Left hindlimb (tissue), 1 donor: ENCODE data around the gene ZNF92.
"Not testable (repeated sequence)": the region's sequence is repeated elsewhere in the genome, so short reads cannot be mapped to it uniquely, and the experiment has no call there.

ENCODE experiments used
- DNase-seq: peaks from one replicate; pipeline ENCODE4 v3.0.0-alpha.2; 2018

Gene ZNF92

GRCh38 chr7:65429642-65430343 lies 56.1 kb downstream of the ZNF92 start:
- DNase-seq = no peak

GRCh38 chr7:65430344-65431186 lies 56.9 kb downstream of the ZNF92 start:
- DNase-seq = no peak

DNA sequence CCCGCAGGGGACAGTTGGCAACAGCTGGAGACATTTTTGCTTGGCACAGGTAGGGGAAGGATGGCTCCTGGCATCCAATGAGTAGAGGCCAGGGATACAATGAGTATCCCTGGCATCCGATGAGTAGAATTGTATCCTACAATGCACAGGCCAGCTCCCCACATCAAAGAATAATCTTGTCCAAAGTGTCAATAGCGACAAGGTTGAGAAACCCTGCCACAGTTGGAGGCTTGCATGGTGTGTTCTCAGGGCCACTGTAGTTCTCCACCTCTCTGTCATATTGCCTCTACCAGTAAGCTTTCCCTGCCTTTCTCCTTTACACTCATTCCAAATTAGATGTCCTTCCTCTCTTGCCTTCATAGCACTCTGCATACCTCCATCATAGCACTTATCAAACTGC lies 60.7 kb downstream of the ZNF92 start:
- DNase-seq = no peak

DNA sequence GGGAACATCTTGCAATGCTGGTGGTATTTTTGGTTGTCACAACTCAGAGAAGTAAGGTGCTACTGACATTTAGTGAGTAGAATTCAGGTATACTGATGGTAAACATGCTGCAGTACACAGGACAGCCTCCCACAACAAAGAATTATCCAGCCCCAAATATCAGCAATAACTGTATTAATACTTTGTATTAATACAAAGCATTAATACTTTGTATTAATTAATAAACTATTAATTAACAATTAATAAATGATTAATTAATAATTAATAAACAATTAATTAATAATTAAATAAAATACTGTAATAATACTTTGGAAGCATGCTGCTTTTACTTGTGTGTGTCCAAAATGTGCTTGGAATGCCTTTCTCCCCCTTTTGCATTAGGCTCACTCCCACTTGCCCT lies 62.5 kb downstream of the ZNF92 start:
- no peak for DNase-seq

DNA sequence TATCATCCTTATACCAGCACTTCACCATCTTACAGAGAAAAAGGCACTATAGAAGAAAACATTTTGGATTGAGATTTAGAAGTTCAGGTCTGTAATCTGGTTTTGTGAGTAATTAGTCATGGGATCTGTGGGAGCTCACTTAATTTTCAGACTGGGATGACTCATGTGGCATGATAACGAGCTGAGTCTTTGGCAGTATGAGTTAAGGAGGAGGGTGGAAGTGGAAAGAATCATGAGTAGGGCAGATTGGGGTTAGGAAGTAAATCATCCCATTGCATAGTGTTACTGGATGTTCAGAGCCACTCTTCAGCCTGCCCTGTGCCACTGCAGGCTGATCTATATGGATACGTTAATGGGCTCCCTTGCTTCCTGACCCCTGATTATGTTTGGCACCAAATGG lies 64.9 kb downstream of the ZNF92 start:
- no peak for DNase-seq

GRCh38 chr7:65441010-65441409 lies 67.4 kb downstream of the ZNF92 start:
- DNase-seq = no peak

GRCh38 chr7:65444205-65444842 lies 70.7 kb downstream of the ZNF92 start:
- no peak for DNase-seq

DNA sequence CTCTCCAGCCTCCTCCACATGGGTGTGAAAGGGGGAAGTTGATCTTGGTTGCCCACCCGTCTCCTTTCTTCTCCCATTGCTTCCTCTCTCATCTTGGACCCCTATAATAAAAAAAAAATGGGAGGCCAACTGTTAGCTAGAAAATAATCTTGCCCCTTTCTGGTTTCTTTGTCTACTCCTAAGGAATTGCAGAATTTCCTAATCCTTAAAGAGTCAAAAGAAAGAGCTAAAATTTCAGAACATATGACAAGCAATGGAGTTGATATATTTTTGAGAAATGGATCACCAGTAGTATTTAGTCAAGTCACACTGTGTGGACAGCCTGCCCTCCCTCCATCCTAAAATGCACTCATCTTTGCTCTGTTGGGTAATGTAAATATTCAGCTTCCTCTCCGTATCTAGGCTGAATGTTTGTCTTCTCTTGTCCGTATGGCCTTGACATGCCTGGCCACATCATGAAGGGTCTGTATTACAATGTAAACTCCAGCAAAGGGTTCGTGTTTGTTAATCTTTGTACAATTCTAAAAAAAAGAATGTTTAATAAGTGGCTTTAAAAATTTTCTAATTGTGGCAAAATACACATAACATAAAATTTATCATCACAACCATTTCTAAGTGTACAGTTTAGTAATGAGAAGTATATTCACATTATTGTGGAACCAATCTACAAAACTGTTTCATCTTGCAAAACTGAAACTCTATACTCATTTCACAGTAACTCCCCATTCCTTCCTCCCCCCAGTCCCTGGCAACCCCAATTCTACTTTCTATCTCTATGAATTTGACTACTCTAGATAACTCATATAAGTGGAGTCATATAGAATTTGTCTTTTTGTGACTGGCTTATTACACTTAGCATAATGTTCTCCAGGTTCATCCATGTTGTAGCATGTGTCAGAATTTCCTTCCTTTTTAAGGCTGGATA lies 71.5 kb downstream of the ZNF92 start:
- DNase-seq = no peak

GRCh38 chr7:65447041-65447440 lies 73.4 kb downstream of the ZNF92 start:
- not testable (repeated sequence) for DNase-seq

GRCh38 chr7:65448816-65449504 lies 75.3 kb downstream of the ZNF92 start:
- DNase-seq = no peak

DNA sequence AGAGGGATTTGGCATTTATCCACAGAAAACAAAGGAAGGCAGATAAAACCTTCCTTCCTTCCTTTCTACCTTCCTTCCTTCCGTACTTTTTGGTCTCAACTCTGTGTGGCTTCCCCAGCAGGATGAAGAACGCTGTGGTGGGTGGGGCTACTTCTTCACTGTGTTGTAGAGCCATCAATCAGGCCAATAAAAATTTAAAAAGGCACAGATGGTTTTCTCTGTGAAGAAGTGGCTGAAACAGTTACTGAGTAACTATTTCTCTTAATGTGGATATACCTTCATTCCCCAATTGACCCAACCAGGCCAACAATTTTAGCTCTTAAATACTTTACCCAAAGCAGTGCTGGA lies 75.8 kb downstream of the ZNF92 start:
- no peak for DNase-seq
